Stimulated activated naive CD4-positive, alpha-beta T cell (primary cell): ENCODE data around the gene SV2C.

Experiments used
- DNase-seq, 6 experiments: peaks; one replicate each; lab custom pipeline; 2025; lab: John Stamatoyannopoulos, UW

The SV2C gene

GRCh38 chr5:76163111-76163628, 80.0 kb downstream of the SV2C start:
- no peak for DNase-seq

- no peak for DNase-seq
Measured at GRCh38 chr5:76165029-76165428, 81.8 kb downstream of the SV2C start.

- DNase-seq = no peak
Measured at GRCh38 chr5:76165711-76166374, 82.7 kb downstream of the SV2C start.

GRCh38 chr5:76166886-76167576, 83.8 kb downstream of the SV2C start:
- DNase-seq = no peak

- DNase-seq = no peak
Measured at GRCh38 chr5:76169146-76169905, 86.1 kb downstream of the SV2C start.

GRCh38 chr5:76174101-76174500, 90.9 kb downstream of the SV2C start:
- no peak for DNase-seq

- DNase-seq = peak in 4 of 6 experiments; percentile 1 to 30 (median 19)
Measured at GRCh38 chr5:76175051-76175666, 92.0 kb downstream of the SV2C start.

GRCh38 chr5:76175821-76176403, 92.7 kb downstream of the SV2C start:
- DNase-seq = no peak

- no peak for DNase-seq
Measured at GRCh38 chr5:76177978-76178377, 94.8 kb downstream of the SV2C start.

- DNase-seq = no peak
Measured at GRCh38 chr5:76178913-76179312, 95.7 kb downstream of the SV2C start.

- DNase-seq = no peak
Measured at GRCh38 chr5:76180814-76181805, 97.9 kb downstream of the SV2C start.

GRCh38 chr5:76187386-76187785, 104.2 kb downstream of the SV2C start:
- DNase-seq = no peak

- DNase-seq = no peak
Measured at GRCh38 chr5:76190356-76190755, 107.2 kb downstream of the SV2C start.

- DNase-seq = no peak
Measured at GRCh38 chr5:76192837-76193236, 109.7 kb downstream of the SV2C start.

- no peak for DNase-seq
Measured at GRCh38 chr5:76193635-76194034, 110.5 kb downstream of the SV2C start.

- DNase-seq = no peak
Measured at GRCh38 chr5:76194340-76194739, 111.2 kb downstream of the SV2C start.

- no peak for DNase-seq
Measured at GRCh38 chr5:76196457-76196856, 113.3 kb downstream of the SV2C start.

- DNase-seq = no peak
Measured at GRCh38 chr5:76196886-76197489, 113.8 kb downstream of the SV2C start.

- no peak for DNase-seq
Measured at GRCh38 chr5:76197726-76198125, 114.5 kb downstream of the SV2C start.
